ENCODE measurements around the gene TTC39A.

Gene TTC39A

GRCh38 chr1:51346086-51346942, 16.0 kb upstream of the TTC39A start:
- TF ChIP-seq CTCF (conservative IDR thresholded peaks at IDR 0.05; ENCODE audit: low read length): no peak

GRCh38 chr1:51345300-51345687, 14.9 kb upstream of the TTC39A start:
- H3K4me3 ChIP-seq (ENCODE audit: low read length): no peak overlapping the region
- no peak for DNase-seq (ENCODE audit: low read depth)
- no peak for TF ChIP-seq CTCF (conservative IDR thresholded peaks at IDR 0.05; ENCODE audit: low read length)

More at GRCh38 chr1:51346086-51346942, 16.0 kb upstream of the TTC39A start:
- no peak overlapping the region for H3K4me3 ChIP-seq (ENCODE audit: low read length)
- DNase-seq (ENCODE audit: low read depth): no peak

GRCh38 chr1:51344602-51345299, 14.4 kb upstream of the TTC39A start:
- no peak for DNase-seq (ENCODE audit: low read depth)
- no peak overlapping the region for H3K4me3 ChIP-seq (ENCODE audit: low read length)
- no peak for TF ChIP-seq CTCF (conservative IDR thresholded peaks at IDR 0.05; ENCODE audit: low read length)

DNA sequence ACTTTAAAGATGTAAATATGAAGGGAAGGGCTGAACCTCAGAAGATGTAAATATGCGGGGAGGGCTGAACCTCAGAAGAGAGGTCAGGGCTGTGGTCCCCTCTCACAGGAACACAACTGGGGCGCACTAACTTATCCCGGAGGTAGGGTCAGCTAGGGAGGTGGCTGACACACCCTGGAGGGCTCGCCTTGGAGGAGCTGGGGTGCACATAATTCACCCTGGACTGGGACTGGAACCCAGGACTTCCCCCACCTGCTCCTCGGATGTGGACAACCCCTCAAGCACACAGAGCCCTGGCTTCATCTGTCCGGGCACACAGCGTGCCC, 13.9 kb upstream of the TTC39A start:
- no peak for TF ChIP-seq CTCF (conservative IDR thresholded peaks at IDR 0.05; ENCODE audit: low read length)
- no peak overlapping the region for H3K4me3 ChIP-seq (ENCODE audit: low read length)

DNA sequence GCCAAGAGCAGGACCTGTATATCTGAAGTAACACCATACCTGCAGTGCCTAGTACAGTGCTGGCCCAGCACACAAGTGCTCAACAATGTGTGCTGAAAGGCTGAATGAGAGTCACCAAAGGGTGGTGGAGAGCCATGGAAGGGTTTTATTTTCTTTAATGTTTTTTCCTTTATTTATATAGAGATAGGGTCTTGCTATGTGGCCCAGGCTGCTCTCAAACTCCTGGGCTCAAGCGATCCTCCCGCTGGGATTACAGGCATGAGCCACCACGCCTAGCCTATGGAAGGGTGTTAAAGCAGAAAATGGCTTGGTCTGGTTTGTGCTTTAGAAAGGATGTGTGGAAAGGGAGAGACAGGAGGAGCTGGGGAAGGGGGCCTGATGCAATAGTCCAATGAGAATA, 13.3 kb upstream of the TTC39A start:
- no peak for DNase-seq (ENCODE audit: low read depth)
- H3K4me3 ChIP-seq (ENCODE audit: low read length): no peak overlapping the region
- no peak for TF ChIP-seq CTCF (conservative IDR thresholded peaks at IDR 0.05; ENCODE audit: low read length)

More for the DNA sequence above, 13.9 kb upstream of the TTC39A start:
- no peak for DNase-seq (ENCODE audit: low read depth)

- no peak overlapping the region for H3K4me3 ChIP-seq (ENCODE audit: low read length)
- DNase-seq (ENCODE audit: low read depth): no peak
- TF ChIP-seq CTCF (conservative IDR thresholded peaks at IDR 0.05; ENCODE audit: low read length): no peak
Measured at GRCh38 chr1:51342591-51343206, 12.3 kb upstream of the TTC39A start.
